HPDE6-E6E7 (cell line): ENCODE data around the gene ROBO1.
A peak's percentile ranks its signal among the peaks of the same experiment; 100 is the strongest.

ENCODE experiments used
- DNase-seq: peaks from one replicate; pipeline ENCODE4 v3.0.0; 2011; ENCODE audit warnings: missing footprints; ENCODE audit errors: extremely low spot score

Gene ROBO1

DNA sequence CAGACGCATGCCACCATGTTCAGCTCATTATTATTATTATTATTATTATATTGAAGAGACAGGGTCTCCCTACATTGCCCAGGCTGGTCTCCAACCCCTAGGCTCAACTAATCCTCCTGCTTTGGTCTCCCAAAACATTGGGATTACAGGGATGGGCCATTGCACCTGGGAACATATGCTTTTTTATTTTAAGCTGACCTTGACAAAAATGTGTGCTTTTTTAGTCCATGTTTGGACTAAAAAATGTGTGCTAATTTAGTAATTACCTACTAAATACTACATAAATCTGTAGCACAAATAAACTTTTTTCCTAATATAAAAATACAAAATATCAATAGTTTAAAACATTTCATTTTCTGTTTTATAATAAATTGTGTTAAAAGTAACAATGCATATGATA is 693.2 kb downstream of the ROBO1 start:
- no peak for DNase-seq

DNA sequence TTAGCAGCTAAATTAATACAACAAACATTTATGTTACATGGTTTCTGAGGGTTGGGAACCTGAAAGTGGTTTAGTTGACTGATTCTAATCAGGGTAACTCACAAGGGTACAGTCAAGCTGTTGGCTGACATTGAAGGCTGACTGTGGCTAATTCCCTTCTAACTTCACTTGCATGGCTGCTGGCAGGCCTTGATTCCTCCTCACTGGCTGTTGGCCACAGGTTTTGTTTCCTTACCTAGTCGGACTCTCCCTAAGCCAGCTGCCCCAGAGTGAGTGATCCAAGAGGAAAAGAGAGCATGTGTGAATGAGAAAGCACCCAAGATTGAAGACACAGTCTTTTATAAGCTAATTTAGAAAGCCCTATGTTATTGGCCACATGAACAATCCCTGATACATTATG is 700.1 kb downstream of the ROBO1 start:
- DNase-seq: no peak

DNA sequence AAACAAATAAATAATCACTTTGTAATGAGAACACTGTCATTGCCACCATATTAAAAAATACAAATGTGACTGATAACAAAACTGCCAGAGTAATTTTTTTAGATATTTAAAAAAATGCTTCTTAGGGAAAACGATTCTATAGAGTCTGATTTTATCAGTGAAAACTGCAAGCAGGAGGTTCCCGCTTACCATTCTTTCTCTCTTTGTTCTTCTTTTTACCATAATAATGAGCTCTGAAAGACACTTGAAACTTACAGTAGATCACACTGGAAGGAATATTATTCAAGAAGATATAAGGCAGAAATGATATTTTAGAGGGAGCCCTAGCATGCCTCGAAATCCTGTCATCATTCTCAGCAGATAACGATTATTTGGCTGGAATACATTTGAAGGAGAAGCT is 701.3 kb downstream of the ROBO1 start:
- DNase-seq: no peak

DNA sequence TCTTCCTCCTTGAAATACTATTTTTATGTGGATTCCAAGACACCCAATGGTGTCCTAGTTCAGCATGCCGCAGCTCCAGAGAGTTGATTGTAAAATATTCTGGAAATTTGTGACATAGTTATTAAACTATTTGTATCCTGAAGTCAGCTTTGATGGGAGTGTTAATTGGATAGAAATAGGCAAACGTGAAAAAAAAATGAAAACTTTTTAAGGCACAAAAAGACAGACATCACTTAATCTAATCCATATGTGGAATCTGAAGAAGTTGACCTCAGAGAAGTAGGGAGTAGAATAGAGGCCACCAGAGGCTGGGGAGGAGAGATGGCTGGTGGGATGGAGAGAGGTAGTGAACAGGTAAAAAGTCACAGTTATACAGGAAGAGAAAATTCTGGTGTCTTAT is 704.2 kb downstream of the ROBO1 start:
- no peak for DNase-seq

DNA sequence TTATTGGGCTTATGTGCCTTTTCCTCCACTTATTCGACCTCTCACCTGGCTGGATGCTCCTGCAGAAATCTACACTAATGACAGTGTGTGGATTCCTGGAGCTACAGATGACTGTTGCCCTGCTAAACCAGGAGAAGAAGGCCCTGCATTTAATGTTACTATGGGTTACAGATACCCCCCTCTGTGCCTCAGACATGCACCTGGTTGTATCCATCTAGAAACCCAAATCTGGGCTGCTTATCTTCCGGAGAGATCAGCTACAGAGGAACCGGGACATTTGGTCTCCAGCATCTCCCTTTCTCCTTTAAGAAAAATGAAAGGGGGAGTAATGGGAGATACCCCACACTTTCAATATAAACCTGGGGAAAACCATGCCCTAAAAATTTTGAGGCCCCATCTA is 710.0 kb downstream of the ROBO1 start:
- DNase-seq: no peak

DNA sequence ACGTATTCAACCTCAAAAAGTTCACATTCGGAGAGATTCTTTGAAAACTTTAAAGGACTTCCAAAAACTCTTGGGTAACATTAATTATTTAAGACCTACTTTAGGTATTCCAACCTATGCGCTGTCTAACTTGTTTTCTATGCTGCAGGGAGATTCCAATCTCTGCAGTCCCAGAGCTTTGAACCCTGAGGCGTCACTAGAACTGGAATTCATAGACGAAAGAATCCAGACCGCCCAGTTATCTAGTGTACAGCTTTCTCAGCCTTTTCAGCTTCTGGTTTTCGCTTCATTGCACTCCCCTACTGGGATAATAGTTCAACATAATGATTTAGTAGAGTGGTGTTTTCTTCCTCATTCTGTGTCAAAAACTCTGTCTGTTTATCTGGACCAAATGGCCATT is 711.3 kb downstream of the ROBO1 start:
- DNase-seq: no peak

DNA sequence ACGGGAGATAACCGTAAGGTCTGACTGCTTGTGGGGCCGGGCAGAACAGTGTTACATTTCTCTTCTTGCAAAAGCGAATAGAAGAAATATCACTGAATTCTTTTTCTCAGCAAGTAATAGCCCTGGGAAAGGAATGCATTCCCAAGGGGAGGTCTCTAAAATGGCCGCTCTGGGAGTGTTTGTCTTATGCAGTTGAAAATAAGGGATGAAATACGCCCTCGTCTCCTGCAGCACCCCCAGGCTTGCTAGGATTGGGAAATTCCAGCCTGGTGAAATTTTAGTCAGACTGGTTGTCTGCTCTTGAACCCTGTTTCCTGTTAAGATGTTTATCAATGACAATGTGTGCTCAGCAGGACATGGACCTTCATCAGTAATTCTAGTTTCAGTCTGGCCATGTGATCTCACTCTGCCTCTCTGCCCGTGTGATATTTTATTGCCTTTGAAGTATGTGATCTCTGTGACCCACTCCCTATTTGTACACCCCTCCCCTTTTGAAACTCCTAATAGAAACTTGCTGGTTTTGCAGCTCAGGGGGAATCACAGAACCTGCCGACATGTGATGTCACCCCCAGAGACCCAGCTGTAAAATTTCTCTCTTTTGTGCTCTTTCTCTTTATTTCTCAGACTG is 715.6 kb downstream of the ROBO1 start:
- DNase-seq: no peak

DNA sequence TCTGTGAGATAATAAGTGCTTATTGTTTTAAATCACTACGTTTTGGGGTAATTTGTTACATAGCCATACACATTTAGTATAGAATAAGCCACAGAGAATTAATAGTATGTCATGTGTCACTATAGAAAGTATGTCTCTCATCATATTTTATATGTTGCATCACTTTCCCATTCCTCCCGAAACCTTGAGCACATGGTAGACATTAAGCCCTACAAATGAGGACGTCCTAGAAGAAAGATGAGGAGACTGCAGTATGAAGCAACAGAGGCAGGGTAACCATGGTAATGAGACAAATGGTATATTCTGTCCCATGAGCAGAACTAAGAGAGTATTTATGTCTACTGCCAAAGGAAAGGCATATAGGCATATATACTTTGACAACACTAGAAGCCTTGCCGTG is 720.2 kb downstream of the ROBO1 start:
- DNase-seq: no peak

DNA sequence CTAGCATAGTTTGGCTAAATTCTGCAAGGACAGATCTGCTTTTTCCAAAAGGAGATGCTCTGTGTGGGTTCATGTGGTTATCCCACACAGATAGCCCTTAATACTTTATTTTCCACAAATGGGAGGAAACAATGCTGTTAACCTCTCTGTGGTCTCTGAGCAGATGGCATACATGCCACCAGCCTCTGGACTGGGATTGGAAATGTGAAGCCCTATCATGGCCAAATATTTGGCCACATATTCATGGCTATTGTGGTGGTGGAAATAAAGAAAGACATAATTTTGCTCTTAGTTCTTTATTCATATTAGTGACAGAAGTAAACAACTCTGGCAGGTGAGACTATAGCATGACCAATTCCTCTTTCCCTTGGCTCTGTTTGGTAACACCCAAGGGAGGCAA is 726.2 kb downstream of the ROBO1 start:
- DNase-seq: no peak

DNA sequence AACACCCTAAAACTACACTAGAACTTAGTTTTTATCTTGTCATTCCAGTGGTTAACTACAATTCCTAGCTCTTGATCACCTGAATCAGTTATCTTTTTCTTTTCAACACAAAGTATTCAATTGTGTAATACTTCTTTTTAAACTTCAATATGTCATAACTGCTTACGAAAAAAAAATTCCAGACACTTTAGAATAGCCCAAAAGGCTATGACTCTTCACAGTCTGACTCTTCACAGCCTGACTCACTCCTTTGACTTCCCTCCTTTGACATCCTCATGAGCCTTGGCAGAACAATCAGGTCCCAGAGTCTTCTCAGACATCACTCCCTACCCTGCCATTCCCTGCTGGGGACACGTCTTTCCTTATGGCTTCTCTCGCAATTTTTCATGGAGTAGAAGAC is 727.1 kb downstream of the ROBO1 start:
- DNase-seq: no peak

DNA sequence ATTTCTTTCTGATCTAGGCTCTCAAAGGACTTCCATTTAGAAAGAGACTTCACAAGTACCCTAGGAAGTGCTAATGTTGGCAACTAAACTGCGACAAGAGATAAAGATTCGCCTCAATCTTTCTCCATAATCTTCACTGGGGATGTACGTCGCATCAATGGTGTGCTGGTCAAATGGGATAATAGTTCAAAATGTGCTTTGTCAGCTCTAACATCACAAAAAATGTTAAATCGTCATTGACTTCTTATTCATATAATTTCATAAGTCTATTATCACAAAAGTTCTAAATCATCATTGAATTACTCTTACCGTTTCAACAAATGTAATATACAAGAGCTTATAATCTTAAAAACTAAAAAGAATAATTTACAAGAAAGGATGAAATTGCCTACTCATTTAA is 727.7 kb downstream of the ROBO1 start:
- no peak for DNase-seq

DNA sequence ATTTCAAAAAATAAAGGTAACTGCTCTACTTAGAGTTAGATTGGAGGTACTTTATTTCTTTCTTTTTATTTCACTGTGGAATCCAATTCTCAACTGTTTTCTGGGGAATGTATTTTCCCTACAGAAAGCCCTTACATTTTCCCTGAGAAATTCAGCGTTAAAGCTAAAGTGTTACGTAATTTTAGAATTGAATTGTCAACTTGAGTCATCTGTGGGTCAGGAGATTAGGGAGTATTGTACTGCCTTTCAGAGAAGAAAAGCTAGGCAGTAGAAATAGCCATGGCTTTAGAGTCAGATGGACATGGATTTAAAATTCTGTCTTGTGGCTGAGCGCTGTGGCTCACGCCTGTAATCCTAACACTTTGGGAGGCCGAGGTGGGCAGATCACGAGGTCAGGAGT is 728.6 kb downstream of the ROBO1 start:
- no peak for DNase-seq

DNA sequence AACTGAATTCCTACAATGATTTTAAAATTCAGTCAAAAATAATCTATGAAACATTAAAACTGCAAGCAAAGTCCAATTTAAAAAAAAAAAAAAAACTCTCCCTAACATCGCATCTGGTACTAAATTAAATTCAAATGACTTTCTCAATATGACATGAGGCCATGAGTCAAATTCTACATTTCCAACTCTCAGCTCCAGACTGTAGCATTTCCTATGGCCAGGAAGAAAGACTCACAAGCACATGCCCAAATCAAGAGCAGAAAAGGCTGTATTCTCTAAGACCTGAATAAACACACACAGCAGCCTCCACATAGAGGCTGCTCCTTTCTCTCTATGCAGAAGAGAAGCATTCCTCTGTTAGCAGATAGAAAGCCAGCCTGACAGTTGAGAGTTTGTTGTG is 729.2 kb downstream of the ROBO1 start:
- no peak for DNase-seq

DNA sequence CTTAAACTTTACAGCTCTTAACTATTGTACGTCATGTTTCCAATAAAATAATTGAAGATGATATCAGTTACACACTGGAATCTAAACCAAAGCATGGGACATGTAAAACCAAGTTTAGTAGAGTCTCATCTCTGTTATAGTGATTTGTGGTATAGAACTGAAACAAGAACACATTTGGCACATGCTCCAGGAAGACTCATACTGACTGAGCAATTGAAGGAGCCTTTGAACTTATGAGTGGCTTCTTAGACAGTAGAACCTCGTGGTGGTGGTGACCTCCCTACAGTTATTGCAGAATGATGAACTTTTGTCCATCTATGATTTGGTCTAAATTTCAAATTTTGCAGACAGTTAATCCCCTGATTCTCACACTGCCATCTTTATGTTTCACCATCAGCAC is 729.7 kb downstream of the ROBO1 start:
- DNase-seq: no peak

DNA sequence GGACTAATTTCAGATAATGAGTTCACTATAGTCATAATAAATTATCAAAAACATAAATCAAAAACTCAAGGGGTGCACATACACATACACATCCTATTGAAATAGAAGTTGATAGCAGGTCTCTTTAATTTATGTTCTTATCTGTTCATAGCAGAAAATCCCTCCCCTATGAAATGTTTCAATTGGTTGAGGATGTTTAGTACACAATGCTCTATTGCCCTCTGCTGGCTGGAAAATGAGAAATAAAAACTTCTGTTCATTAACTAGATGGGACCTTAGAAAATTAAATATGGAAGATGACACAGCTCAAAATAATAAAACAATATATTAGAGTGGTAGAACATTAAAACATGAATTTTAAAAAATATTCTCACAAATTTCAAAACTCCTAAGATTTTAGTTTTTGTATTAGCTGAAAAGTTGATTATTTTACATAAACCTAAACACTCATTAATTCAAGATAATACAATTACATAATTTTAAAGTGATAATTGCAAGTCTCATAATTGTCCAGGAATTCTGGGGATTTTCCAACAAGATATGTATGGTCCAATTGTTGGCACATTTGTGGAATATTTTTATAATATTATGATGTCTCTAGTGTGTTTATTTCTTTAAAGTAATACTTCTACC is 735.0 kb downstream of the ROBO1 start:
- no peak for DNase-seq

DNA sequence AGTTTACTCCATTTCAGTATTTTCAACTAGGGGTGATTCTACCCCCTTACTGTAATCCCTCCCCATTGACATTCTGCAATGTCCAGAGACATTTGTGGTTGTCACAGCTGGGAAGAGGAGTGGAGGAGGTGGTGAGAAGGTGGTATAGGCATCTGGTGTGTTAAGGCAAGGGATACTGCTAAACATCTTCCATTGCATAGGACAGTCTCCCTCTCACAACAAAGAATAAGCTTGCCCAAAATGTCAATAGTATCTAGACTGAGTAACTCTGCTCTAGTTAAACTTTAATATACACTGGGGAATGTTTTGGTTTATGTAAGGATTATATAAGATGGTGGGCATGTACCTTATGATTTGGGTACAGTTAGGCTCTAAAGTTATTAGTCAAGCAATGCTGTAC is 737.6 kb downstream of the ROBO1 start:
- no peak for DNase-seq

DNA sequence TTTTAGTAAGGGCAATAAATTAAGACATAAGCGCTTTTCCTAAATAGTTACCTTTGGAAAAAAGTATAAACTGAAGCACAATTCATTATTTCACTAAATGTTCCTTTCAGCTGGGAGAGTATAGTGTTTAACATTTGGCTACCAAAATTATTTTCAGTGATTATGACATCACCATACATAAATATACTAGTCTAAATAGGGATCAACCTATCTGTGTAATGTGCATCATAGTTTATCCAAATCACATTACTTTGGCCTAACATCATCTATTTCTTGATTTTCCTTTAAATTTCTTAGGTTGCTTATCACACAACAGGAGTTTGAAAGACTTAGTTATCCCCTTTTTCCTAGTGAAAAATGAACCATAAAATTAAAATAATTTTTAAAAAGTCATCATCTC is 738.9 kb downstream of the ROBO1 start:
- DNase-seq: no peak

DNA sequence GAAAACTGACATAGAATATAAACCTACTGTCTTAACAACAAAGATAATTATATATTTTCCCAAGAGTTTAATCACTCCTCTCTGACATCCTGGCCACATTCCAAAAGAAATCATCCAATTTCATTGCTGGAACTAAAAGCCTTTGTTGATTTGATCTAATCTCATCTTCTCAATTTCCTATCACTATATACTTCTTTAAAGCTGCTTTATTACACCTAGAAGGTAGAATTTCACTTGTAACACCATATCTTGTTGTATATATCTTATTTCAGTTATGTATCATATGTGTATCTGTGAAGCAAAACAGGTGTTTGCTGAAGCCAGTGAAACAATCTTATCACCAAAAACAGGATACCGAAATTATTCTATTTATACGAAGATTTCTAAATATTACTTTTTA is 740.2 kb downstream of the ROBO1 start:
- DNase-seq: no peak

DNA sequence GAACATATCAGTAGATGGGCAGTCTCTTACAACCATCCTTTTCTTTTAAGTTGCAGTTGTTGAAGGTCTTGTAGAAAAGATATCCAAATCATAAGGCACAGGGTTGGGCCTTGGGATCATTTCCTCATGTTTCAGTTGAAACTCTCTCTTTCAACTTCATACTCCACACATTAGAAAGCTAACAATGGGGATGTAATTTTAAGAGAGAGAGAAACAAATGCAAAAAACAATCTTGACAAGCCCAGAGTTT is 747.9 kb downstream of the ROBO1 start:
- no peak for DNase-seq

DNA sequence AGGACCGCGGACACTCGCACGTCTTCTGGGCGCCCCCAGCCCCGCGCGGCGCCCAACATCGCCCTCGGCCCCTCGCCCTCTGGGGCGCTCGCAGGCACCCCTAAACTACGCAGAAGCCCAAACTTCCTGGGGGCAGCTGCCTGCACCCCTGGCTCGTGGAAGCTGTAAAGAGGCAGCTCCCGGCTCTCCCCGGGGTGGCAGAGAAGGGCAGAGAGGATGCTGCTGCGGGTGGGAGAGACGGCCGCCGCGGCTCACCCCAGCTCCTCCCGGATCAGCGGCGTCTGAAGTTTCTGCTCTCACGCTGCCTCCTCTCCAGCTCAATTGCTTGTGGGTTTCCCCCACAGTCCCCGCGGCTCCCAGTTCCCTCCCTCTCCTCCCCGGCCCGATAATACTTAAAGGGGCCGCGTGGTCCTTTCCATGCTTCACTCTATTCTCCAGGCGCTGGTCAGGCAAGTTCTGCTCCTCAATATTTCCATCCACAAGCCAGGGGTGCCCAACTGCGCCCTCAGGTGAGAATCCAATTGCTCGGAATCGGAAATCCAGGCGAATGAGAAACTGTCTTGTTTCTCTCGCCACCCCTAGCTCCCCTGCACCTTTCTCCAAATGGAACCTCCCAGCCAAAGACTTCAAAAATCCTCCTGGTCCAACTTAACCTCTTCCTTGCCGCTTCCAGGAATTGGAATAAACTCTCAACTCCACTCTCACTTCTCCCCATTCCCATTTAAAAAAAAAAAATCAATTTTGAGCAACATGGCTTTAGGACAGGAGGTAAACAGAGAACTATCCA is 748.5 kb downstream of the ROBO1 start:
- DNase-seq: peak; percentile 44

DNA sequence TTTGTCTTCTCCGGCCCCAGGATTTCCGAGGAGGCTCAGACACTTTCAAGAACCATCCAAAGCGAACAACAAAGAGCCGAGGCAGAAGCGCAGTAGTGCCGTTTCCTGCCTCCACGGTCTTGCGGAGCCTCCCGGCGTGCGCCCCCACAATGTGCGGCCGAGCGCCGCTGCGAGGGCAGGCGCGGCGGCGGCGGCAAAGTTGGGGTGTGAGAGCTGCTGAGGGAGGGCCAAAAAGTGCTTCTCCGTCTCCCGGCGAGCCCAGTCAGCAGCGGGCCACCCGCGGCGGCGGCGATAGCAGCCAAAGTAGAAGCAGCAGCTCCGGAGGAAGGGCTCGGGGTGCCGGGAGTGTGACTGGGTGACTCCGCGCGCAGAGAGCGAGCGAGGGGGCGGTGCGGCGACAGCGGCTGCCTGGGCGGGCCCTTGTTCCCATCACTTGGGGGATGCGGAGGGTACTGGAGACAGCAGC is 749.1 kb downstream of the ROBO1 start:
- DNase-seq: no peak

DNA sequence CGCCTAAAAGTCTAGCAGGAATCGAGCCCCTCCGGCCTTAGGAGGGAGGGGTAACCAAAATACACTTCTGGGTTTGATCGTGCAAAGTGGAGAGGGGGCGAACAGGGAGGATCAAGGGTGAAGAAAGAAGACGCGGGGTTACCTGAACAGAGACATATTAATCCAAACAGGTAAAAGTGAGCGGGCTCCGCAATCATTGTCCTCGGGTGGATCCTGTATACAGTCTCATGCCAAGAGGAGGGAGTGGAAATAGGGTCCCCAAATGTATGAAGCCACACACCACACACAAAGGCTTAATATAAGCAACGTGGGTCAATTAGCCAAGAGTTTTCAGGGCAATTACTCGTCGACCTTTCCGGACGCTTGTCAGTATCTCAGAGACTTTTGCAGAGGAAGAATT is 749.5 kb downstream of the ROBO1 start:
- no peak for DNase-seq

DNA sequence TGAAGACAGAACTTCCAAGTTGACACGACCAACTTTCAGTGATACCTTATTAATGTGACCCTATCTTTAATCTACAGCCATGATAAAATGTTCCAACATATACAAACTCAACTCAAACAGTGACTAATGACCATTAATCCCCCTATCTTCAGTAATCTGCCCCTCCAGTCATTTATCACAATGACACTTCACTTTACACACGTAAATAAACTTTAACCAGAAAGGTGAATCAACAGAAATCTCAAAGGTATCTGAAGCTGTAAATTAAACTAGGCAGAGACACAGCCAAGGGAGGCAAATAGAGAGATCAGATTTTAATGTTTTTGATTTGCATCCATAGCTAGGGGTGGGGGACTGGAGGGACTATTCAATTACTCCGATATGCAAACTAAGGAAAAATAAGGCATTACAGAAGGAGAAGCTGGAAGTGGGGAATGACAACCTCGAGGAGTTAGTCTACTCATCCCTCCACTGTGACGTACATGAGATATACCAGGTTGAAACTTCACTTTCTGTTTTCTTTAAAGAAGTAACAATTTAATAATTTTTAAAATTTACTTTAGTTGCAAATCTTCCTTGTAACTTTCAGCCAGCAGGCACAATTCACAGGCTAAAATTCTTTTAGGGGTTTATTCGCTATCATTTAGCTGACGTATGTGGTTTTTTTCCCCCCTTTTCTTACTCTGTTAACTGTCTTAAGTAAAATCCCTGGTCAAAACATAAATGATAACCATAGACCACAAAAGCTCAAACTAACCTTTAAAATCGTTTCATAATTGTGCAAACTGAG is 751.0 kb downstream of the ROBO1 start:
- DNase-seq: no peak
